ENCODE data around the gene PTPRD. TPM values are rescaled to one million over a fixed set of nuclear protein-coding genes. Genes with fewer than 3 reads are reported as not detected.

PTPRD gene
- total RNA-seq, 1 experiment from 2014 or later, result 70.1 TPM

- Histone ChIP-seq H3K4me1 (no peaks in the 10 kb centered on the region), H3K4me3 (ENCODE audit: low read depth, low read length) (no peak overlapping the region), H3K36me3 (ENCODE audit: control insufficient read depth, insufficient read depth, low read length) (no peaks in the 10 kb centered on the region), H3K9me3 (no peaks in the 10 kb centered on the region), H3K27me3 (replicated peaks; ENCODE audit: control insufficient read depth, insufficient read depth, low read length) (no peaks in the 10 kb centered on the region)
- no peaks in the 10 kb centered on the region for H3K36me3 Mint-ChIP-seq (ENCODE audit: insufficient read depth, unreplicated experiment)
- TF ChIP-seq CTCF (IDR thresholded peaks at IDR 0.05; ENCODE audit: insufficient read depth in 1 of 2, low read depth in 1 of 2, low read length in 1 of 2, severe bottlenecking in 1 of 2, unreplicated experiment in 1 of 2), result no peak
- no TSS peak for BruUV-seq (replicated peaks)
- H3K27me3 Mint-ChIP-seq (ENCODE audit: insufficient read depth, unreplicated experiment), result peaks cover 11% of the 10 kb centered on the region
- intact Hi-C loops (cut with micrococcal nuclease; ENCODE audit: unreplicated experiment), result no loop called here
- H3K9me3 Mint-ChIP-seq (ENCODE audit: unreplicated experiment), result no peaks in the 10 kb centered on the region
- H3K4me1 Mint-ChIP-seq (ENCODE audit: low read depth, unreplicated experiment), result no peaks in the 10 kb centered on the region
- no peak overlapping the region for H3K4me3 Mint-ChIP-seq (ENCODE audit: unreplicated experiment)
- no peak for DNase-seq
- no peak overlapping the region for H3K27ac Mint-ChIP-seq (ENCODE audit: unreplicated experiment)
- POLR2A ChIA-PET, result no interaction called here
- CTCF ChIA-PET, result no interaction called here
These were observed 1410.5 kb downstream of the PTPRD start for GRCh38 chr9:9202276-9202675.

GRCh38 chr9:9186086-9186485 lies 1426.7 kb downstream of the PTPRD start:
- Histone ChIP-seq H3K36me3 (ENCODE audit: control insufficient read depth, insufficient read depth, low read length) (no peaks in the 10 kb centered on the region), H3K9me3 (no peaks in the 10 kb centered on the region), H3K4me1 (no peaks in the 10 kb centered on the region), H3K4me3 (ENCODE audit: low read depth, low read length) (no peak overlapping the region), H3K27me3 (replicated peaks; ENCODE audit: control insufficient read depth, insufficient read depth, low read length) (no peaks in the 10 kb centered on the region)
- no peak for DNase-seq
- intact Hi-C loops (cut with micrococcal nuclease; ENCODE audit: unreplicated experiment), result no loop called here
- Mint-ChIP-seq H3K4me3 (ENCODE audit: unreplicated experiment) (no peak overlapping the region), H3K27ac (ENCODE audit: unreplicated experiment) (no peak overlapping the region), H3K27me3 (ENCODE audit: insufficient read depth, unreplicated experiment) (peaks cover 3% of the 10 kb centered on the region), H3K4me1 (ENCODE audit: low read depth, unreplicated experiment) (no peaks in the 10 kb centered on the region), H3K36me3 (ENCODE audit: insufficient read depth, unreplicated experiment) (no peaks in the 10 kb centered on the region), H3K9me3 (ENCODE audit: unreplicated experiment) (no peaks in the 10 kb centered on the region)
- POLR2A ChIA-PET, result no interaction called here
- no TSS peak for BruUV-seq (replicated peaks)
- CTCF ChIA-PET, result no interaction called here
- no peak for TF ChIP-seq CTCF (IDR thresholded peaks at IDR 0.05; ENCODE audit: insufficient read depth in 1 of 2, low read depth in 1 of 2, low read length in 1 of 2, severe bottlenecking in 1 of 2, unreplicated experiment in 1 of 2)

GRCh38 chr9:9182431-9182830 lies 1430.4 kb downstream of the PTPRD start:
- DNase-seq, result no peak
- Mint-ChIP-seq H3K27ac (ENCODE audit: unreplicated experiment) (no peak overlapping the region), H3K4me3 (ENCODE audit: unreplicated experiment) (no peak overlapping the region), H3K9me3 (ENCODE audit: unreplicated experiment) (no peaks in the 10 kb centered on the region), H3K4me1 (ENCODE audit: low read depth, unreplicated experiment) (no peaks in the 10 kb centered on the region), H3K36me3 (ENCODE audit: insufficient read depth, unreplicated experiment) (no peaks in the 10 kb centered on the region), H3K27me3 (ENCODE audit: insufficient read depth, unreplicated experiment) (peaks cover 3% of the 10 kb centered on the region)
- Histone ChIP-seq H3K9me3 (no peaks in the 10 kb centered on the region), H3K36me3 (ENCODE audit: control insufficient read depth, insufficient read depth, low read length) (no peaks in the 10 kb centered on the region), H3K4me1 (no peaks in the 10 kb centered on the region), H3K4me3 (ENCODE audit: low read depth, low read length) (no peak overlapping the region), H3K27me3 (replicated peaks; ENCODE audit: control insufficient read depth, insufficient read depth, low read length) (no peaks in the 10 kb centered on the region)
- ChIA-PET POLR2A (no interaction called here), CTCF (no interaction called here)
- BruUV-seq (replicated peaks), result no TSS peak
- TF ChIP-seq CTCF (IDR thresholded peaks at IDR 0.05; ENCODE audit: insufficient read depth in 1 of 2, low read depth in 1 of 2, low read length in 1 of 2, severe bottlenecking in 1 of 2, unreplicated experiment in 1 of 2), result no peak
- intact Hi-C loops (cut with micrococcal nuclease; ENCODE audit: unreplicated experiment), result no loop called here
